Liver (tissue), 3 donors: ENCODE data around the gene MYBPC1.

Experiments used
- EGR1 ChIP-seq, 2 donors: IDR thresholded peaks; 2 replicates each; pipeline ENCODE4 v1.6.1; 2016 to 2018; ENCODE audit warnings: antibody characterized with exemption in 2 of 2, low read depth in 2 of 2
- FOXA1 ChIP-seq: IDR thresholded peaks from 2 replicates; pipeline ENCODE4 v1.6.1; 2016; ENCODE audit warnings: antibody characterized with exemption
- GABPA ChIP-seq, 2 donors: IDR thresholded peaks in 1 of 2; conservative IDR thresholded peaks in 1 of 2; 2 replicates each; pipeline ENCODE4 v1.6.1; 2016; ENCODE audit warnings: antibody characterized with exemption in 2 of 2, mild to moderate bottlenecking in 1 of 2, moderate library complexity in 1 of 2
- RAD21 ChIP-seq, 2 donors: IDR thresholded peaks; 2 replicates each; pipeline ENCODE4 v1.6.1; 2016; ENCODE audit warnings: antibody characterized with exemption in 2 of 2, mild to moderate bottlenecking in 2 of 2
- RXRA ChIP-seq, 2 donors: IDR thresholded peaks; 2 replicates each; pipeline ENCODE4 v1.6.1; 2017 to 2018; ENCODE audit warnings: antibody characterized with exemption in 2 of 2, mild to moderate bottlenecking in 1 of 2
- TAF1 ChIP-seq: conservative IDR thresholded peaks from 2 replicates; pipeline ENCODE4 v1.6.1; 2016; ENCODE audit warnings: antibody characterized with exemption, mild to moderate bottlenecking
- YY1 ChIP-seq: IDR thresholded peaks from 2 replicates; pipeline ENCODE4 v1.6.1; 2016; ENCODE audit warnings: antibody characterized with exemption, mild to moderate bottlenecking
- TF ChIP-seq, protein P1 (sequence below): fragments of 150-350 bp; IDR thresholded peaks from 2 replicates; pipeline ENCODE4 v1.5.1; 2017; ENCODE audit warnings: improper control_type of control experiment, low read depth, low read length; ENCODE audit not compliant: missing input control
- TF ChIP-seq, protein P2 (sequence below): IDR thresholded peaks from 2 replicates; pipeline ENCODE4 v1.6.1; 2016; ENCODE audit warnings: antibody characterized with exemption
- TF ChIP-seq, protein P3 (sequence below): IDR thresholded peaks from 2 replicates; pipeline ENCODE4 v1.6.1; 2016; ENCODE audit warnings: antibody characterized with exemption, mild to moderate bottlenecking
- donor health status: healthy.
- donor health status: healthy.

GRCh38 chr12:101582937-101583336 is 11.8 kb upstream of the MYBPC1 start:
- TF ChIP-seq, protein P1, sequence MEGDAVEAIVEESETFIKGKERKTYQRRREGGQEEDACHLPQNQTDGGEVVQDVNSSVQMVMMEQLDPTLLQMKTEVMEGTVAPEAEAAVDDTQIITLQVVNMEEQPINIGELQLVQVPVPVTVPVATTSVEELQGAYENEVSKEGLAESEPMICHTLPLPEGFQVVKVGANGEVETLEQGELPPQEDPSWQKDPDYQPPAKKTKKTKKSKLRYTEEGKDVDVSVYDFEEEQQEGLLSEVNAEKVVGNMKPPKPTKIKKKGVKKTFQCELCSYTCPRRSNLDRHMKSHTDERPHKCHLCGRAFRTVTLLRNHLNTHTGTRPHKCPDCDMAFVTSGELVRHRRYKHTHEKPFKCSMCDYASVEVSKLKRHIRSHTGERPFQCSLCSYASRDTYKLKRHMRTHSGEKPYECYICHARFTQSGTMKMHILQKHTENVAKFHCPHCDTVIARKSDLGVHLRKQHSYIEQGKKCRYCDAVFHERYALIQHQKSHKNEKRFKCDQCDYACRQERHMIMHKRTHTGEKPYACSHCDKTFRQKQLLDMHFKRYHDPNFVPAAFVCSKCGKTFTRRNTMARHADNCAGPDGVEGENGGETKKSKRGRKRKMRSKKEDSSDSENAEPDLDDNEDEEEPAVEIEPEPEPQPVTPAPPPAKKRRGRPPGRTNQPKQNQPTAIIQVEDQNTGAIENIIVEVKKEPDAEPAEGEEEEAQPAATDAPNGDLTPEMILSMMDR = no peak
- no peak for TF ChIP-seq FOXA1
- TF ChIP-seq GABPA (IDR thresholded peaks at IDR 0.05 in 1 of 2, conservative IDR thresholded peaks at IDR 0.05 in 1 of 2) = no peak
- no peak for TF ChIP-seq TAF1
- no peak for TF ChIP-seq RXRA (IDR thresholded peaks at IDR 0.05)
- TF ChIP-seq RAD21 (IDR thresholded peaks at IDR 0.05) = no peak
- TF ChIP-seq, protein P2, sequence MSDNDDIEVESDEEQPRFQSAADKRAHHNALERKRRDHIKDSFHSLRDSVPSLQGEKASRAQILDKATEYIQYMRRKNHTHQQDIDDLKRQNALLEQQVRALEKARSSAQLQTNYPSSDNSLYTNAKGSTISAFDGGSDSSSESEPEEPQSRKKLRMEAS = no peak
- TF ChIP-seq, protein P3, sequence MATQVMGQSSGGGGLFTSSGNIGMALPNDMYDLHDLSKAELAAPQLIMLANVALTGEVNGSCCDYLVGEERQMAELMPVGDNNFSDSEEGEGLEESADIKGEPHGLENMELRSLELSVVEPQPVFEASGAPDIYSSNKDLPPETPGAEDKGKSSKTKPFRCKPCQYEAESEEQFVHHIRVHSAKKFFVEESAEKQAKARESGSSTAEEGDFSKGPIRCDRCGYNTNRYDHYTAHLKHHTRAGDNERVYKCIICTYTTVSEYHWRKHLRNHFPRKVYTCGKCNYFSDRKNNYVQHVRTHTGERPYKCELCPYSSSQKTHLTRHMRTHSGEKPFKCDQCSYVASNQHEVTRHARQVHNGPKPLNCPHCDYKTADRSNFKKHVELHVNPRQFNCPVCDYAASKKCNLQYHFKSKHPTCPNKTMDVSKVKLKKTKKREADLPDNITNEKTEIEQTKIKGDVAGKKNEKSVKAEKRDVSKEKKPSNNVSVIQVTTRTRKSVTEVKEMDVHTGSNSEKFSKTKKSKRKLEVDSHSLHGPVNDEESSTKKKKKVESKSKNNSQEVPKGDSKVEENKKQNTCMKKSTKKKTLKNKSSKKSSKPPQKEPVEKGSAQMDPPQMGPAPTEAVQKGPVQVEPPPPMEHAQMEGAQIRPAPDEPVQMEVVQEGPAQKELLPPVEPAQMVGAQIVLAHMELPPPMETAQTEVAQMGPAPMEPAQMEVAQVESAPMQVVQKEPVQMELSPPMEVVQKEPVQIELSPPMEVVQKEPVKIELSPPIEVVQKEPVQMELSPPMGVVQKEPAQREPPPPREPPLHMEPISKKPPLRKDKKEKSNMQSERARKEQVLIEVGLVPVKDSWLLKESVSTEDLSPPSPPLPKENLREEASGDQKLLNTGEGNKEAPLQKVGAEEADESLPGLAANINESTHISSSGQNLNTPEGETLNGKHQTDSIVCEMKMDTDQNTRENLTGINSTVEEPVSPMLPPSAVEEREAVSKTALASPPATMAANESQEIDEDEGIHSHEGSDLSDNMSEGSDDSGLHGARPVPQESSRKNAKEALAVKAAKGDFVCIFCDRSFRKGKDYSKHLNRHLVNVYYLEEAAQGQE = no peak
- TF ChIP-seq YY1 = no peak
- no peak for TF ChIP-seq EGR1 (IDR thresholded peaks at IDR 0.05; ENCODE audit: low read depth in 2 of 2)
